Neuronal stem cell (in vitro differentiated cells): Measurements from ENCODE around the gene EXT2.

Experiments used
- DNase-seq: peaks from one replicate; pipeline ENCODE4 v3.0.0-alpha.2; 2013; ENCODE audit warnings: low spot score
- H2AFZ ChIP-seq: one replicate; pipeline ENCODE4 v1.6.1; 2013; ENCODE audit warnings: mild to moderate bottlenecking, low read length, inconsistent platforms
- H2AK5ac ChIP-seq: 2 replicates; pipeline ENCODE4 v1.6.1; 2013; ENCODE audit warnings: low read depth, mild to moderate bottlenecking, inconsistent platforms, low read length, moderate library complexity, mixed read lengths
- H2BK120ac ChIP-seq: 2 replicates; pipeline ENCODE4 v1.6.1; 2013; ENCODE audit warnings: low read depth, mild to moderate bottlenecking, inconsistent platforms, low read length, moderate library complexity, mixed read lengths
- H2BK12ac ChIP-seq: one replicate; pipeline ENCODE4 v1.6.1; 2013; ENCODE audit warnings: low read length, inconsistent platforms
- H2BK15ac ChIP-seq: 2 replicates; pipeline ENCODE4 v1.6.1; 2013; ENCODE audit warnings: mild to moderate bottlenecking, low read length, inconsistent platforms, mixed read lengths
- H2BK5ac ChIP-seq: one replicate; pipeline ENCODE4 v1.6.1; 2013; ENCODE audit warnings: inconsistent platforms, mild to moderate bottlenecking, low read length, moderate library complexity
- H3K14ac ChIP-seq: one replicate; pipeline ENCODE4 v1.6.1; 2013; ENCODE audit warnings: low read length, inconsistent platforms
- H3K18ac ChIP-seq: 2 replicates; pipeline ENCODE4 v1.6.1; 2013; ENCODE audit warnings: low read length, inconsistent platforms
- H3K23ac ChIP-seq: 2 replicates; pipeline ENCODE4 v1.6.1; 2013; ENCODE audit warnings: low read depth, mild to moderate bottlenecking, mixed read lengths, low read length, inconsistent platforms; ENCODE audit not compliant: poor library complexity
- H3K27ac ChIP-seq: replicated peaks from 3 replicates; pipeline ENCODE4 v1.5.1; 2013; ENCODE audit warnings: low read length, inconsistent platforms
- H3K27me3 ChIP-seq, 3 experiments: 2 replicates each; pipeline ENCODE4 v1.6.1; 2013; ENCODE audit warnings: low read length in 3 of 3, mild to moderate bottlenecking in 2 of 3, inconsistent platforms in 1 of 3, low read depth in 1 of 3, mixed read lengths in 1 of 3, moderate library complexity in 1 of 3; ENCODE audit not compliant: control insufficient read depth in 3 of 3, insufficient read depth in 3 of 3
- H3K36me3 ChIP-seq, 2 donors: replicated peaks in 1 of 2; 2 replicates each; pipeline ENCODE4 v1.6.1; 2013; ENCODE audit warnings: low read length in 2 of 2; ENCODE audit not compliant: control insufficient read depth in 2 of 2, insufficient read depth in 2 of 2
- H3K4ac ChIP-seq: 2 replicates; pipeline ENCODE4 v1.6.1; 2013; ENCODE audit warnings: inconsistent platforms, mild to moderate bottlenecking, low read length, moderate library complexity
- H3K4me1 ChIP-seq, 2 donors: 1 replicate in 1 of 2; 2 replicates in 1 of 2; pipeline ENCODE4 v1.6.1; 2013; ENCODE audit warnings: low read length in 2 of 2, low read depth in 1 of 2; ENCODE audit not compliant: control insufficient read depth in 2 of 2, insufficient read depth in 1 of 2
- H3K4me2 ChIP-seq: one replicate; pipeline ENCODE4 v1.6.1; 2013; ENCODE audit warnings: mild to moderate bottlenecking, low read length, inconsistent platforms; ENCODE audit not compliant: insufficient read depth, poor library complexity, severe bottlenecking
- H3K4me3 ChIP-seq, 2 donors: 2 replicates each; pipeline ENCODE4 v1.5.1; 2013; ENCODE audit warnings: low read length in 2 of 2, mild to moderate bottlenecking in 2 of 2, inconsistent platforms in 1 of 2, moderate library complexity in 1 of 2
- H3K79me1 ChIP-seq: one replicate; pipeline ENCODE4 v1.6.1; 2013; ENCODE audit warnings: low read depth, mild to moderate bottlenecking, inconsistent platforms, low read length, moderate library complexity
- H3K9ac ChIP-seq: one replicate; pipeline ENCODE4 v1.6.1; 2013; ENCODE audit warnings: mild to moderate bottlenecking, low read depth, low read length, inconsistent platforms; ENCODE audit not compliant: poor library complexity
- H3K9me3 ChIP-seq, 2 donors: replicated peaks in 1 of 2; 2 replicates each; pipeline versions ENCODE3 to v1.6.1; 2013; ENCODE audit warnings: low read length in 2 of 2, mild to moderate bottlenecking in 2 of 2, inconsistent platforms in 1 of 2, low read depth in 1 of 2, mixed read lengths in 1 of 2, moderate library complexity in 1 of 2; ENCODE audit not compliant: control insufficient read depth in 2 of 2, insufficient read depth in 1 of 2
- H4K8ac ChIP-seq: one replicate; pipeline ENCODE4 v1.6.1; 2013; ENCODE audit warnings: low read depth, mild to moderate bottlenecking, inconsistent platforms, low read length, moderate library complexity
- H4K91ac ChIP-seq: one replicate; pipeline ENCODE4 v1.6.1; 2013; ENCODE audit warnings: low read length, low read depth, mild to moderate bottlenecking, inconsistent platforms; ENCODE audit not compliant: poor library complexity
- whole genome bisulfite sequencing, 2 donors: extraction: QIAGEN DNeasy Blood & Tissue Kit; methylation state at CpG; one replicate each; pipeline ENCODE4 v1.1.7; 2013; ENCODE audit warnings: missing lambda C conversion rate in 2 of 2, mixed read lengths in 1 of 2; ENCODE audit not compliant: insufficient read length in 2 of 2, insufficient replicate concordance in 1 of 2; ENCODE audit errors: extremely low coverage in 2 of 2; 5-methylcytosine and 5-hydroxymethylcytosine counted together

EXT2 gene

GRCh38 chr11:44282620-44283019, 187.1 kb downstream of the EXT2 start:
- no CpG with 5 or more reads among the region's 5 CpGs for WGBS, 2 donors
- Histone ChIP-seq H2BK5ac (no peak overlapping the region), H3K36me3 (no peaks in the 10 kb centered on the region), H3K27me3 (peaks cover 0 to 24% (median 1%) of the 10 kb centered on the region in 3 experiments), H3K9ac (no peak overlapping the region), H3K18ac (no peak overlapping the region), H2BK120ac (no peak overlapping the region), H2BK15ac (no peak overlapping the region), H2AFZ (no peak overlapping the region), H4K91ac (no peak overlapping the region), H2AK5ac (no peak overlapping the region), H2BK12ac (no peak overlapping the region), H3K4me1 (peaks cover 0 to 11% of the 10 kb centered on the region in 2 donors), H3K4me3 (no peak overlapping the region), H3K23ac (no peak overlapping the region), H3K27ac (no peak overlapping the region), H3K79me1 (peaks cover 2% of the 10 kb centered on the region), H3K4me2 (no peak overlapping the region), H4K8ac (no peak overlapping the region), H3K4ac (no peak overlapping the region), H3K9me3 (no peaks in the 10 kb centered on the region), H3K14ac (no peak overlapping the region)
- no peak for DNase-seq

- DNase-seq, result no peak
- Histone ChIP-seq H2BK15ac (peak overlapping the region; percentile 33), H3K18ac (peak overlapping the region; percentile 29), H3K27ac (no peak overlapping the region), H2BK5ac (peak overlapping the region; percentile 31), H3K27me3 (peaks cover 0 to 22% (median 0%) of the 10 kb centered on the region in 3 experiments), H2AFZ (peak overlapping the region; percentile 68), H3K4me3 (no peak overlapping the region), H3K14ac (peak overlapping the region; percentile 22), H3K79me1 (peaks cover 2% of the 10 kb centered on the region), H3K4ac (no peak overlapping the region), H3K4me1 (peaks cover 0 to 11% of the 10 kb centered on the region in 2 donors), H2AK5ac (no peak overlapping the region), H2BK12ac (peak overlapping the region; percentile 24), H3K36me3 (no peaks in the 10 kb centered on the region), H3K4me2 (no peak overlapping the region), H4K8ac (no peak overlapping the region), H3K9ac (no peak overlapping the region), H3K23ac (peak overlapping the region; percentile 28), H3K9me3 (no peaks in the 10 kb centered on the region), H4K91ac (peak overlapping the region; percentile 47), H2BK120ac (no peak overlapping the region)
- WGBS, 2 donors, result no CpG with 5 or more reads among the region's 2 CpGs
These were observed 190.3 kb downstream of the EXT2 start for GRCh38 chr11:44285756-44286155.

GRCh38 chr11:44286268-44286880, 190.9 kb downstream of the EXT2 start:
- Histone ChIP-seq H3K36me3 (no peaks in the 10 kb centered on the region), H3K23ac (peak overlapping the region; percentile 28), H4K8ac (no peak overlapping the region), H3K27me3 (peaks cover 0 to 20% (median 0%) of the 10 kb centered on the region in 3 experiments), H3K14ac (peak overlapping the region; percentile 22), H3K18ac (peak overlapping the region; percentile 29), H2BK120ac (no peak overlapping the region), H3K79me1 (no peaks in the 10 kb centered on the region), H2AK5ac (no peak overlapping the region), H2BK12ac (peak overlapping the region; percentile 24), H2BK15ac (peak overlapping the region; percentile 33), H3K4me3 (no peak overlapping the region), H4K91ac (peak overlapping the region; percentile 47), H3K27ac (no peak overlapping the region), H3K9ac (no peak overlapping the region), H3K4me1 (peaks cover 0 to 7% of the 10 kb centered on the region in 2 donors), H3K4me2 (no peak overlapping the region), H3K4ac (no peak overlapping the region), H2AFZ (peak overlapping the region; percentile 68), H3K9me3 (no peaks in the 10 kb centered on the region), H2BK5ac (peak overlapping the region; percentile 31)
- no peak for DNase-seq
- WGBS, 2 donors, result no CpG with 5 or more reads among the region's 10 CpGs

GRCh38 chr11:44286911-44287310, 191.4 kb downstream of the EXT2 start:
- Histone ChIP-seq H4K8ac (no peak overlapping the region), H3K18ac (peak overlapping the region; percentile 5), H2AK5ac (peak overlapping the region; percentile 39), H3K14ac (no peak overlapping the region), H3K27me3 (peaks cover 0 to 20% (median 0%) of the 10 kb centered on the region in 3 experiments), H2AFZ (no peak overlapping the region), H2BK12ac (no peak overlapping the region), H2BK15ac (no peak overlapping the region), H3K9ac (no peak overlapping the region), H4K91ac (no peak overlapping the region), H2BK120ac (no peak overlapping the region), H3K4me3 (no peak overlapping the region), H3K4ac (no peak overlapping the region), H3K27ac (no peak overlapping the region), H3K4me1 (peaks cover 0 to 5% of the 10 kb centered on the region in 2 donors), H2BK5ac (no peak overlapping the region), H3K9me3 (no peaks in the 10 kb centered on the region), H3K23ac (no peak overlapping the region), H3K4me2 (no peak overlapping the region), H3K36me3 (no peaks in the 10 kb centered on the region), H3K79me1 (no peaks in the 10 kb centered on the region)
- no CpG with 5 or more reads among the region's 11 CpGs for WGBS, 2 donors
- no peak for DNase-seq
